ENCODE measurements around the gene IQGAP2.

DNA sequence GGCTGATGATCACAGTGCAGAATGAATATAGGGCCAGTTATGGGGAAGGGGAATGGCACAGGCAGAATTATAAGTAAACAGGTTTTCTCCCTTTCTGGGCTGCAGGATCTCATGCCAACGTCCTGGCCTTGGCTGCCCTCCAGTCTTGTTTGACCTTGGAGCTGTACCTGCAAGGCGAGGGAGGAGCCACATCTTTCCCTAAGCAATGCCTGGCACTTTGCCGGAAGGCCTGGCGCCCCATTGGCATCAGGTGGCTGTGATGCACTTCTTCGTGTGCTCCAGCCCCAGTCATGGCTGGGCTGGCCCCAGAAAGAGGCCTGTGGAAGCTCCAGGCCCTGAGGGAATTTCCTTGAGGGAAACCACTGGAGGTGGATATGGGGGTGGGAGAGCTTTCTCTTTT is 16.7 kb upstream of the IQGAP2 start:
- TF ChIP-seq GATA3 (IDR thresholded peaks at IDR 0.05; ENCODE audit: low read depth, low read length) (no peak), GATA2 (IDR thresholded peaks at IDR 0.05; ENCODE audit: low read depth, low read length) (no peak)

All from SH-SY5Y (cell line).